ENCODE results near the gene NLRP6. TPM values are rescaled to one million over a fixed set of nuclear protein-coding genes. Genes with fewer than 3 reads are reported as not detected.
A peak's percentile ranks its signal among the peaks of the same experiment; 100 is the strongest.

NLRP6 gene
- total and polyA plus RNA-seq, 2 experiments from 2014 or later: not detected

- no peak overlapping the region for H3K4me3 ChIP-seq
- no peak overlapping the region for H3K27ac ChIP-seq
- H3K36me3 ChIP-seq (ENCODE audit: low read depth): no peaks in the 10 kb centered on the region
- TF ChIP-seq EZH2phosphoT487 (IDR thresholded peaks at IDR 0.05; ENCODE audit: insufficient read depth, low read depth): no peak
- no peak for TF ChIP-seq EZH2 (IDR thresholded peaks at IDR 0.05; ENCODE audit: insufficient read depth, poor library complexity, severe bottlenecking)
- H3K9me3 ChIP-seq (ENCODE audit: low read depth): no peaks in the 10 kb centered on the region
- no peak overlapping the region for H3K9ac ChIP-seq
- H3F3A ChIP-seq (ENCODE audit: insufficient read depth): no peaks in the 10 kb centered on the region
- no peaks in the 10 kb centered on the region for H3K9me2 ChIP-seq (ENCODE audit: insufficient read depth)
- no peaks in the 10 kb centered on the region for H3K79me2 ChIP-seq (ENCODE audit: insufficient read depth)
- H3K27me3 ChIP-seq (replicated peaks; ENCODE audit: insufficient read depth): no peaks in the 10 kb centered on the region
- no peak for DNase-seq
- peak overlapping the region; percentile 66 for H2AFZ ChIP-seq
- no peaks in the 10 kb centered on the region for H4K20me1 ChIP-seq (ENCODE audit: insufficient read depth)
- no peak overlapping the region for H3K4me2 ChIP-seq (ENCODE audit: unreplicated experiment)
- 54 to 55% methylated on average over 24 to 25 of the region's 25 CpGs for WGBS, 2 experiments (ENCODE audit: low coverage in 1 of 2, low lambda C conversion rate in 2 of 2, missing lambda C conversion rate in 2 of 2)
- peaks cover 8% of the 10 kb centered on the region for H3K4me1 ChIP-seq (ENCODE audit: insufficient read depth)
- in situ Hi-C loops (cut with MboI): no loop called here
Observed at GRCh38 chr11:334264-334994, 56.2 kb downstream of the NLRP6 start.

Small RNAs within 50 kb of the gene (small RNA-seq; reads per million reads assigned to genes)
- gene AC136475.6 (ENCODE audit: low read depth, low replicate concordance): not detected

Other genes with a start within 250 kb of the NLRP6 start
- gene SCGB1C1, start 85.3 kb upstream of the NLRP6 start, total RNA-seq (2014; rRNA removed; shearing (Covaris generic)): not detected in 2 replicates
- gene SCGB1C1, start 85.3 kb upstream of the NLRP6 start, polyA plus RNA-seq (2016; fragmentation: Nextera tagmentation; extraction: Ambion mirVana): not detected in 2 replicates
- gene BET1L, start 71.0 kb upstream of the NLRP6 start, total RNA-seq (2014; rRNA removed; shearing (Covaris generic)): 25.7 and 27.2 TPM in 2 replicates
- 76.6 and 78.5 TPM in 2 replicates for gene BET1L, start 71.0 kb upstream of the NLRP6 start, polyA plus RNA-seq (2016; fragmentation: Nextera tagmentation; extraction: Ambion mirVana)
- gene RIC8A, start 70.7 kb upstream of the NLRP6 start, total RNA-seq (2014; rRNA removed; shearing (Covaris generic)): 220 and 226 TPM in 2 replicates
- gene RIC8A, start 70.7 kb upstream of the NLRP6 start, polyA plus RNA-seq (2016; fragmentation: Nextera tagmentation; extraction: Ambion mirVana): 121 and 132 TPM in 2 replicates
- gene SIRT3, start 42.1 kb upstream of the NLRP6 start, total RNA-seq (2014; rRNA removed; shearing (Covaris generic)): 10.5 and 15.5 TPM in 2 replicates
- 12.3 and 14.9 TPM in 2 replicates for gene SIRT3, start 42.1 kb upstream of the NLRP6 start, polyA plus RNA-seq (2016; fragmentation: Nextera tagmentation; extraction: Ambion mirVana)
- 127 and 145 TPM in 2 replicates for gene PSMD13, start 41.4 kb upstream of the NLRP6 start, total RNA-seq (2014; rRNA removed; shearing (Covaris generic))
- 188 and 193 TPM in 2 replicates for gene PSMD13, start 41.4 kb upstream of the NLRP6 start, polyA plus RNA-seq (2016; fragmentation: Nextera tagmentation; extraction: Ambion mirVana)
- 14.2 and 23.1 TPM in 2 replicates for gene PGGHG, start 10.7 kb downstream of the NLRP6 start, total RNA-seq (2014; rRNA removed; shearing (Covaris generic))
- 4.4 and 4.6 TPM in 2 replicates for gene PGGHG, start 10.7 kb downstream of the NLRP6 start, polyA plus RNA-seq (2016; fragmentation: Nextera tagmentation; extraction: Ambion mirVana)
- not detected in 2 replicates for gene IFITM5, start 21.1 kb downstream of the NLRP6 start, total RNA-seq (2014; rRNA removed; shearing (Covaris generic))
- gene IFITM5, start 21.1 kb downstream of the NLRP6 start, polyA plus RNA-seq (2016; fragmentation: Nextera tagmentation; extraction: Ambion mirVana): not detected in 2 replicates
- 75.2 and 104 TPM in 2 replicates for gene IFITM2, start 29.4 kb downstream of the NLRP6 start, total RNA-seq (2014; rRNA removed; shearing (Covaris generic))
- 1,025 and 1,029 TPM in 2 replicates for gene IFITM2, start 29.4 kb downstream of the NLRP6 start, polyA plus RNA-seq (2016; fragmentation: Nextera tagmentation; extraction: Ambion mirVana)
- gene IFITM1, start 35.6 kb downstream of the NLRP6 start, total RNA-seq (2014; rRNA removed; shearing (Covaris generic)): 72.7 and 77.3 TPM in 2 replicates
- 180 and 187 TPM in 2 replicates for gene IFITM1, start 35.6 kb downstream of the NLRP6 start, polyA plus RNA-seq (2016; fragmentation: Nextera tagmentation; extraction: Ambion mirVana)
- gene IFITM3, start 42.5 kb downstream of the NLRP6 start, total RNA-seq (2014; rRNA removed; shearing (Covaris generic)): 62.5 and 158 TPM in 2 replicates
- 1,892 and 1,917 TPM in 2 replicates for gene IFITM3, start 42.5 kb downstream of the NLRP6 start, polyA plus RNA-seq (2016; fragmentation: Nextera tagmentation; extraction: Ambion mirVana)
- gene B4GALNT4, start 91.1 kb downstream of the NLRP6 start, total RNA-seq (2014; rRNA removed; shearing (Covaris generic)): 16.5 and 24.7 TPM in 2 replicates
- 1.9 and 2.3 TPM in 2 replicates for gene B4GALNT4, start 91.1 kb downstream of the NLRP6 start, polyA plus RNA-seq (2016; fragmentation: Nextera tagmentation; extraction: Ambion mirVana)
- 1.2 and 4.9 TPM in 2 replicates for gene PKP3, start 115.8 kb downstream of the NLRP6 start, total RNA-seq (2014; rRNA removed; shearing (Covaris generic))
- 2.2 and 2.4 TPM in 2 replicates for gene PKP3, start 115.8 kb downstream of the NLRP6 start, polyA plus RNA-seq (2016; fragmentation: Nextera tagmentation; extraction: Ambion mirVana)
- gene SIGIRR, start 136.6 kb downstream of the NLRP6 start, total RNA-seq (2014; rRNA removed; shearing (Covaris generic)): 17.7 and 28.3 TPM in 2 replicates
- 59.5 and 61.1 TPM in 2 replicates for gene SIGIRR, start 136.6 kb downstream of the NLRP6 start, polyA plus RNA-seq (2016; fragmentation: Nextera tagmentation; extraction: Ambion mirVana)
- gene ANO9, start 163.6 kb downstream of the NLRP6 start, total RNA-seq (2014; rRNA removed; shearing (Covaris generic)): not detected in 2 replicates
- gene ANO9, start 163.6 kb downstream of the NLRP6 start, polyA plus RNA-seq (2016; fragmentation: Nextera tagmentation; extraction: Ambion mirVana): not detected in 2 replicates
- gene PTDSS2, start 171.9 kb downstream of the NLRP6 start, total RNA-seq (2014; rRNA removed; shearing (Covaris generic)): 29.2 and 44.1 TPM in 2 replicates
- gene PTDSS2, start 171.9 kb downstream of the NLRP6 start, polyA plus RNA-seq (2016; fragmentation: Nextera tagmentation; extraction: Ambion mirVana): 20.1 and 22.2 TPM in 2 replicates
- gene RNH1, start 228.8 kb downstream of the NLRP6 start, total RNA-seq (2014; rRNA removed; shearing (Covaris generic)): 680 and 751 TPM in 2 replicates
- gene RNH1, start 228.8 kb downstream of the NLRP6 start, polyA plus RNA-seq (2016; fragmentation: Nextera tagmentation; extraction: Ambion mirVana): 623 and 664 TPM in 2 replicates

Data from GM23248 (cell line).